K562 (cell line): ENCODE data around the gene TMEM181. TPM values are rescaled to one million over a fixed set of nuclear protein-coding genes. Genes with fewer than 3 reads are reported as not detected.

Experiments
- ATAC-seq: fragments of 200-7000 bp; cut with Tn5 transposase; 3 replicates; pipeline ENCODE4 v1.9.1; 2020; ENCODE audit warnings: moderate library complexity
- BruUV-seq: library from RNA; stranded (reverse); fragments of 400-500 nt; replicated peaks from 2 replicates; lab custom pipeline; 2021; lab: Mats Ljungman, UMichigan
- CTCF ChIA-PET: fragments of 300-600 bp; formaldehyde crosslinking; extraction: SDS; loops from one replicate; lab custom pipeline; 2021; ENCODE audit warnings: low intra/inter-chr PET ratio; lab: Yijun Ruan, JAX
- POLR2A ChIA-PET: fragments of 300-600, 350-650 bp; sonication (Branson Sonifier 250); formaldehyde crosslinking; extraction: SDS; loops from one replicate; lab custom pipeline; 2021; ENCODE audit warnings: antibody characterized with exemption, inconsistent platforms; lab: Yijun Ruan, JAX
- DNase-seq, 4 experiments: peaks; one replicate each; pipeline versions ENCODE4 v3.0.0 to v3.0.0-alpha.2; 2011 to 2018; ENCODE audit warnings: low spot score in 3 of 4, mixed read lengths in 3 of 4; ENCODE audit errors: extremely low read depth in 1 of 4
- FAIRE-seq: peaks from 2 replicates; lab custom pipeline; 2011; peaks lifted over from hg19 to GRCh38; lab: Jason Lieb, UNC
- H2AFZ ChIP-seq: 2 replicates; pipeline ENCODE4 v1.6.0; 2011; ENCODE audit warnings: low read depth, low read length, control low read depth, inconsistent platforms
- H3K27ac ChIP-seq: fragments of 200-600 bp; 3 replicates; pipeline ENCODE4 v1.8.0; 2011; ENCODE audit warnings: low read depth, mild to moderate bottlenecking, control low read depth, inconsistent platforms, low read length, moderate library complexity, mixed read lengths; ENCODE audit errors: extremely low read depth
- H3K27me3 ChIP-seq, 2 experiments: fragments of 300-600 bp in 1 of 2; 2 replicates in 1 of 2; 3 replicates in 1 of 2; pipeline versions ENCODE4 v1.6.0 to v1.8.0; 2011; ENCODE audit warnings: inconsistent platforms in 2 of 2, low read length in 2 of 2, mild to moderate bottlenecking in 1 of 2, mixed read lengths in 1 of 2, moderate library complexity in 1 of 2; ENCODE audit not compliant: control insufficient read depth in 2 of 2, insufficient read depth in 2 of 2
- H3K36me3 ChIP-seq: fragments of 300-600 bp; 3 replicates; pipeline ENCODE4 v1.8.0; 2011; ENCODE audit warnings: mild to moderate bottlenecking, low read length, inconsistent platforms; ENCODE audit not compliant: control insufficient read depth, insufficient read depth
- H3K4me1 ChIP-seq, 2 experiments: fragments of 200-600 bp in 1 of 2; replicated peaks in 1 of 2; 2 replicates in 1 of 2; 3 replicates in 1 of 2; pipeline versions ENCODE4 v1.5.1 to v1.8.0; 2011; ENCODE audit warnings: inconsistent platforms in 2 of 2, low read length in 2 of 2, mild to moderate bottlenecking in 1 of 2, mixed read lengths in 1 of 2, moderate library complexity in 1 of 2; ENCODE audit not compliant: control insufficient read depth in 2 of 2, insufficient read depth in 2 of 2
- H3K4me2 ChIP-seq: 2 replicates; pipeline ENCODE4 v1.6.1; 2011; ENCODE audit warnings: low read length, control low read depth, inconsistent platforms, mixed read lengths; ENCODE audit not compliant: insufficient read depth
- H3K4me3 ChIP-seq: fragments of 200-600 bp; sonication (generic), shearing (Covaris generic); 2 replicates; pipeline ENCODE4 v1.5.1; 2016; ENCODE audit warnings: control low read depth, inconsistent platforms
- H3K79me2 ChIP-seq: fragments of 200-600 bp; 3 replicates; pipeline ENCODE4 v1.8.0; 2011; ENCODE audit warnings: low read length, inconsistent platforms; ENCODE audit not compliant: control insufficient read depth, insufficient read depth
- H3K9ac ChIP-seq, 2 experiments: 2 replicates each; pipeline versions ENCODE4 v1.6.0 to v1.6.1; 2011; ENCODE audit warnings: low read depth in 2 of 2, low read length in 2 of 2, control low read depth in 1 of 2, inconsistent platforms in 1 of 2, mild to moderate bottlenecking in 1 of 2, mixed read lengths in 1 of 2; ENCODE audit not compliant: insufficient read depth in 1 of 2
- H3K9me1 ChIP-seq: one replicate; pipeline ENCODE4 v1.6.0; 2011; ENCODE audit warnings: inconsistent platforms, mild to moderate bottlenecking, low read length, moderate library complexity; ENCODE audit not compliant: control insufficient read depth, insufficient read depth
- H3K9me3 ChIP-seq: replicated peaks from 2 replicates; pipeline ENCODE4 v1.5.1; 2011; ENCODE audit warnings: low read depth, low read length, inconsistent platforms; ENCODE audit not compliant: control insufficient read depth, insufficient read depth
- H4K20me1 ChIP-seq: replicated peaks from 2 replicates; pipeline ENCODE4 v1.6.1; 2011; ENCODE audit warnings: low read length, inconsistent platforms, mixed read lengths; ENCODE audit not compliant: control insufficient read depth, insufficient read depth
- CHAMP1 ChIP-seq: fragments of 450-650 bp; IDR thresholded peaks from 2 replicates; pipeline ENCODE4 v1.6.1; 2016; ENCODE audit warnings: mild to moderate bottlenecking
- PHF8 ChIP-seq: fragments of 200-600 bp; sonication (generic); IDR thresholded peaks from 2 replicates; pipeline ENCODE4 v1.6.1; 2012; ENCODE audit warnings: mixed run types, mild to moderate bottlenecking, inconsistent platforms, low read length, moderate library complexity, borderline replicate concordance
- ZNF717 ChIP-seq: fragments of 250-450 bp; sonication (Bioruptor Pico); IDR thresholded peaks from 2 replicates; pipeline ENCODE4 v1.5.0; 2021
- WGBS: fragments of 100-300 bp; shearing (Covaris generic); methylation state at CpG from one replicate; pipeline ENCODE4 v1.1.6; 2016; ENCODE audit warnings: low coverage, mixed read lengths; ENCODE audit not compliant: insufficient coverage; ENCODE audit errors: missing lambda C conversion rate; 5-methylcytosine and 5-hydroxymethylcytosine counted together
- in situ Hi-C: fragments of 300-500 bp; cut with MboI; formaldehyde crosslinking; loops from 4 replicates; pipeline ENCODE4 v1.15.0; 2018; ENCODE audit warnings: inconsistent platforms, mixed read lengths
- intact Hi-C: fragments of 100-400 bp; cut with micrococcal nuclease; formaldehyde crosslinking; loops from 2 replicates; pipeline ENCODE4 v1.14.2; 2022
- polyA plus RNA-seq, 8 experiments: library from polyadenylated mRNA; depleted of rRNA in 4 of 8; stranded (reverse) in 5 of 8; unstranded in 3 of 8; fragments of >200 nt; fragmentation: Nextera tagmentation in 2 of 8; fragmentation: Illumina TruSeq in 1 of 8; extraction: Ambion mirVana in 2 of 8; extraction: Trizol in 1 of 8; gene quantifications; 2 replicates each; pipeline versions ENCODE4 v1.2.1 to v1.2.3, GENCODE V29; 2011 to 2014; ENCODE audit warnings: inconsistent platforms in 1 of 8, missing spikeins in 1 of 8
- total RNA-seq, 7 experiments: library from RNA; depleted of rRNA in 6 of 7; stranded (reverse); fragments of >200 nt in 6 of 7; fragmentation: Illumina TruSeq in 2 of 7; extraction: Trizol in 2 of 7; gene quantifications; 2 replicates each; pipeline versions ENCODE4 v1.2.1 to v1.2.3, GENCODE V29; 2011 to 2021; ENCODE audit warnings: low replicate concordance in 1 of 7

TMEM181 gene
- total and polyA plus RNA-seq, 9 of the 15 experiments (the other 6 are each of a cell fraction or from before 2014, with no cell fraction given): 5.6 to 27.2 (median 19.9) TPM

DNA sequence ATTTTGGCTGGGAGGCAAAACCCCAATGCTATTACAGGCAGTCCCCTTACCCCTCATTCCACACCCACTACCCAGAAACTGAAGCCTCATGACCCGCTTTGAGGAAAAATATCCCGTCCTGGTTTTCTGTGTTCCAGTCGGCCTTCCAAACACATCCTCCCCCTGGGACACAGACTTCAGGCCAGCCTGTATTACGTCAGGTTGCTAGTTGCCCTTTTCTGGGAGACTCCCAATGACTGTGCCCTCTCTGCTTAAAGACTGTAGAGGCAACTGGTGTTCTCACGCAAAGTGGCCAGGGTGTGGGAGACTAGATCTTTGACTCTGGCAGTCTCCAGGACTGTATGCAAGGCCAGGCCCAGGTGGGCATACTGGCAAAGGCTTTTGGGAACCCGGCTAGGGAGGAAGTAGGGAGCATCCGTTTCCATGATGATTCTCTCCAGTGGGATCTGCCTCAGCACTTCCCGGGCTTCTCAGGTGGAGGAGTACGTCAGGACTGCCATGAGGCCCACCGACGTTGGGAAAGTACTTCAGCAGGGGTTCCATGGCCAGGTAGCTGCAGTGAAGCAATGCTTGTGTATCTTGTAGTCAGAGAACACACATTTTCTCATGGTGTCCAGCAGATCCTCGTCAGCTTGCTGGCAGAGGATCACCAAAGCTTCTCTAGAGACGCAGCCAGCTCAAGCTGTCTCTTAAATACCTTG, 49.7 kb downstream of the TMEM181 start:
- no peaks in the 10 kb centered on the region for H3K9me1 ChIP-seq
- no peaks in the 10 kb centered on the region for H3K79me2 ChIP-seq
- DNase-seq (no peak), ATAC-seq (no peak), FAIRE-seq (no peak)
- no peaks in the 10 kb centered on the region for H3K27me3 ChIP-seq
- BruUV-seq: no TSS peak
- H3K9me3 ChIP-seq: no peaks in the 10 kb centered on the region
- ChIA-PET POLR2A (interaction anchor here (2.5 kb wide), 1 partner anchor 12 kb away, joined by 10 read pairs; no protein-coding TSS in a partner anchor), CTCF (no interaction called here)
- intact Hi-C loops: no loop called here
- no peaks in the 10 kb centered on the region for H4K20me1 ChIP-seq
- H3K27ac ChIP-seq: no peak overlapping the region
- H3K4me1 ChIP-seq: peaks cover 0 to 4% of the 10 kb centered on the region in 2 experiments; a peak in 1 of 5 replicates
- no peak overlapping the region for H3K4me2 ChIP-seq
- no peak overlapping the region for H3K9ac ChIP-seq
- TF ChIP-seq PHF8: 0 out of 2 replicates have a peak, but pooled peaks have one; percentile 11
- TF ChIP-seq ZNF717 (CRISPR knock-in tag): no peak
- TF ChIP-seq CHAMP1: no peak
- H3K36me3 ChIP-seq: peaks cover 98% of the 10 kb centered on the region
- H2AFZ ChIP-seq: no peak overlapping the region
- 89% methylated on average over 13 of the region's 13 CpGs for WGBS
- H3K4me3 ChIP-seq: no peak overlapping the region
- in situ Hi-C loops: no loop called here
